Endothelial cell of umbilical vein (primary cell): ENCODE data around the gene IL1RL1. TPM values are rescaled to one million over a fixed set of nuclear protein-coding genes. Genes with fewer than 3 reads are reported as not detected.
A peak's percentile ranks its signal among the peaks of the same experiment; 100 is the strongest.

Experiments
- BruUV-seq: library from RNA; stranded (reverse); fragments of 400-500 nt; replicated peaks from 2 replicates; lab custom pipeline; 2021; lab: Mats Ljungman, UMichigan
- CTCF ChIA-PET: fragments of 300-600, 350-600 bp; sonication (Branson Sonifier 250); formaldehyde crosslinking; loops from one replicate; lab custom pipeline; 2021; ENCODE audit warnings: antibody characterized with exemption, inconsistent platforms; lab: Charles Lee
- POLR2A ChIA-PET: fragments of 300-600, 350-600 bp; sonication (Branson Sonifier 250); formaldehyde crosslinking; loops from one replicate; lab custom pipeline; 2021; ENCODE audit warnings: antibody characterized with exemption, inconsistent platforms; lab: Charles Lee
- DNase-seq: peaks from one replicate; pipeline ENCODE4 v3.0.0-alpha.2; 2011; ENCODE audit warnings: low read depth, low spot score
- FAIRE-seq: peaks from 2 replicates; lab custom pipeline; 2011; peaks lifted over from hg19 to GRCh38; lab: Jason Lieb, UNC
- H2AFZ ChIP-seq: 2 replicates; pipeline ENCODE4 v1.6.0; 2012; ENCODE audit warnings: low read depth, low read length, control low read depth, inconsistent platforms
- H3K27ac ChIP-seq: 2 replicates; pipeline ENCODE4 v1.5.1; 2011; ENCODE audit warnings: low read depth, mild to moderate bottlenecking, control low read depth, low read length, moderate library complexity; ENCODE audit not compliant: insufficient read depth
- H3K27me3 ChIP-seq, 2 experiments: 2 replicates each; pipeline versions ENCODE4 v1.6.0 to v1.6.1; 2011; ENCODE audit warnings: low read length in 2 of 2, mixed read lengths in 1 of 2; ENCODE audit not compliant: control insufficient read depth in 2 of 2, insufficient read depth in 2 of 2
- H3K36me3 ChIP-seq, 2 experiments: 2 replicates in 1 of 2; 3 replicates in 1 of 2; pipeline ENCODE4 v1.5.1; 2011; ENCODE audit warnings: low read length in 2 of 2, mild to moderate bottlenecking in 1 of 2, moderate library complexity in 1 of 2; ENCODE audit not compliant: control insufficient read depth in 2 of 2, insufficient read depth in 2 of 2; ENCODE audit errors: extremely low read depth in 1 of 2
- H3K4me1 ChIP-seq: 3 replicates; pipeline ENCODE4 v1.5.1; 2011; ENCODE audit warnings: mild to moderate bottlenecking, low read length; ENCODE audit not compliant: control insufficient read depth, insufficient read depth; ENCODE audit errors: extremely low read depth
- H3K4me2 ChIP-seq: 2 replicates; pipeline ENCODE4 v1.6.1; 2011; ENCODE audit warnings: low read length, control low read depth, mixed read lengths; ENCODE audit not compliant: insufficient read depth
- H3K4me3 ChIP-seq, 3 experiments: fragments of 200-600 bp in 1 of 3; sonication (generic), shearing (Covaris generic) in 1 of 3; replicated peaks in 1 of 3; 2 replicates each; pipeline ENCODE4 v1.5.1; 2011 to 2016; ENCODE audit warnings: control low read depth in 3 of 3, low read length in 3 of 3, mild to moderate bottlenecking in 2 of 3, inconsistent platforms in 1 of 3, low read depth in 1 of 3, moderate library complexity in 1 of 3; ENCODE audit not compliant: insufficient read depth in 1 of 3
- H3K79me2 ChIP-seq: 2 replicates; pipeline ENCODE4 v1.6.0; 2012; ENCODE audit warnings: low read length, inconsistent platforms; ENCODE audit not compliant: control insufficient read depth, insufficient read depth
- H3K9ac ChIP-seq: replicated peaks from 2 replicates; pipeline ENCODE3; 2011; ENCODE audit warnings: low read length, control low read depth; ENCODE audit not compliant: insufficient read depth; ENCODE audit errors: extremely low read depth
- H3K9me1 ChIP-seq: replicated peaks from 3 replicates; pipeline ENCODE4 v1.6.0; 2011; ENCODE audit warnings: mild to moderate bottlenecking, low read length; ENCODE audit not compliant: control insufficient read depth, insufficient read depth; ENCODE audit errors: extremely low read depth
- H3K9me3 ChIP-seq: replicated peaks from 2 replicates; pipeline ENCODE4 v1.5.1; 2012; ENCODE audit warnings: low read length, inconsistent platforms; ENCODE audit not compliant: control insufficient read depth, insufficient read depth
- H4K20me1 ChIP-seq: replicated peaks from 2 replicates; pipeline ENCODE3; 2011; ENCODE audit warnings: mild to moderate bottlenecking, low read length; ENCODE audit not compliant: control insufficient read depth, insufficient read depth; ENCODE audit errors: extremely low read depth
- EZH2 ChIP-seq: IDR thresholded peaks from 2 replicates; pipeline ENCODE4 v1.6.1; 2012; ENCODE audit warnings: borderline replicate concordance, low read depth, mild to moderate bottlenecking, moderate library complexity, low read length, inconsistent platforms; ENCODE audit not compliant: severe bottlenecking
- FOS ChIP-seq: IDR thresholded peaks from 2 replicates; pipeline ENCODE4 v1.6.1; 2011; ENCODE audit warnings: mild to moderate bottlenecking, low read length, moderate library complexity, borderline replicate concordance; ENCODE audit not compliant: insufficient read depth
- GATA2 ChIP-seq: IDR thresholded peaks from 2 replicates; pipeline ENCODE4 v1.7.0; 2011; ENCODE audit warnings: low read depth, mild to moderate bottlenecking, moderate library complexity, mixed read lengths, low read length; ENCODE audit not compliant: insufficient read length, insufficient read depth
- JUN ChIP-seq: IDR thresholded peaks from 2 replicates; pipeline ENCODE4 v1.6.1; 2011; ENCODE audit warnings: borderline replicate concordance, low read depth; ENCODE audit not compliant: insufficient read length, insufficient read depth
- MYC ChIP-seq: IDR thresholded peaks from one replicate; pipeline ENCODE4 v1.6.1; 2011; ENCODE audit warnings: mild to moderate bottlenecking, low read depth, low read length
- POLR2AphosphoS5 ChIP-seq: IDR thresholded peaks from 2 replicates; pipeline ENCODE4 v1.6.1; 2012; ENCODE audit warnings: low read depth, mild to moderate bottlenecking, control low read depth, low read length, moderate library complexity; ENCODE audit not compliant: insufficient read depth
- dilution Hi-C: fragments of 300-500 bp; cut with MboI; formaldehyde crosslinking; loops from one replicate; pipeline ENCODE4 v1.15.0; 2019; ENCODE audit warnings: low sequenced_read_pairs; ENCODE audit not compliant: extremely low pct_ligation_motif_present
- intact Hi-C: fragments of 100-400 bp; cut with micrococcal nuclease; formaldehyde crosslinking; loops from one replicate; pipeline ENCODE4 v1.10.0; 2022
- polyA plus RNA-seq, 4 experiments: library from polyadenylated mRNA; depleted of rRNA in 3 of 4; stranded (reverse) in 3 of 4; unstranded in 1 of 4; fragments of >200 nt; gene quantifications; 2 replicates each; pipeline versions ENCODE4 v1.2.1 to v1.2.3, GENCODE V29; 2011 to 2012; ENCODE audit warnings: missing spikeins in 1 of 4
- total RNA-seq: library from RNA; stranded (reverse); gene quantifications from 2 replicates; pipeline ENCODE4 v1.2.3, GENCODE V29; 2021
- TF ChIP-seq, protein P1 (sequence below), 2 donors: IDR thresholded peaks; 1 replicate in 1 of 2; 2 replicates in 1 of 2; pipeline ENCODE4 v1.5.1; 2011; ENCODE audit warnings: low read length in 2 of 2, mild to moderate bottlenecking in 2 of 2, moderate library complexity in 2 of 2, control low read depth in 1 of 2, inconsistent platforms in 1 of 2, low read depth in 1 of 2; ENCODE audit not compliant: insufficient read depth in 1 of 2; ENCODE audit errors: extremely low read depth in 1 of 2
- TF ChIP-seq, protein P2 (sequence below): IDR thresholded peaks from 2 replicates; pipeline ENCODE4 v1.6.1; 2011; ENCODE audit not compliant: insufficient read depth, insufficient read length

IL1RL1 gene
- total and polyA plus RNA-seq, 2 donors (not counting 3 experiments of a cell fraction or from before 2014, with no cell fraction given), result 32.2 to 44.0 TPM

DNA sequence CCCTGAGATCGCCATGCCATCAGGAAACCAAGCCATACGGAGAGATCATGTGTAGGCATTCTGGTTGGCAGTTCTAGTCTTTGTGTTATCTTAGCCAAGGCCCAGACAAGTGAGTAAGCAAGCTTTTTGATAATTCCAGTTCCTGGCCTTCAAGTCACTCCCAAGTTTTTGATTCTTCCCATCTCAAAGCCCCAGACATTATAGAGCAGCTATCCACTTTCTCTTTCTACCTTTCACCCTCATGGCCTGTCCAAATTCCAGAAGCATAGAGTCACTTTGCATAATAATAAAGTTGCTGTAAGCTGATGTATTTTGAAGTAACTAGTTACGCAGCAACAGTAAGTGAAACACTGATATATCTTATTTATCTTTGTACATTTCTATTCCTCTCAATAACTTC, 26.8 kb upstream of the IL1RL1 start:
- POLR2A ChIA-PET, result no interaction called here

More for the DNA sequence above, 26.8 kb upstream of the IL1RL1 start:
- no peaks in the 10 kb centered on the region for H4K20me1 ChIP-seq
- H3K9ac ChIP-seq, result no peak overlapping the region
- H3K4me2 ChIP-seq, result no peak overlapping the region
- TF ChIP-seq FOS, result no peak
- TF ChIP-seq MYC, result no peak
- TF ChIP-seq, protein P1, sequence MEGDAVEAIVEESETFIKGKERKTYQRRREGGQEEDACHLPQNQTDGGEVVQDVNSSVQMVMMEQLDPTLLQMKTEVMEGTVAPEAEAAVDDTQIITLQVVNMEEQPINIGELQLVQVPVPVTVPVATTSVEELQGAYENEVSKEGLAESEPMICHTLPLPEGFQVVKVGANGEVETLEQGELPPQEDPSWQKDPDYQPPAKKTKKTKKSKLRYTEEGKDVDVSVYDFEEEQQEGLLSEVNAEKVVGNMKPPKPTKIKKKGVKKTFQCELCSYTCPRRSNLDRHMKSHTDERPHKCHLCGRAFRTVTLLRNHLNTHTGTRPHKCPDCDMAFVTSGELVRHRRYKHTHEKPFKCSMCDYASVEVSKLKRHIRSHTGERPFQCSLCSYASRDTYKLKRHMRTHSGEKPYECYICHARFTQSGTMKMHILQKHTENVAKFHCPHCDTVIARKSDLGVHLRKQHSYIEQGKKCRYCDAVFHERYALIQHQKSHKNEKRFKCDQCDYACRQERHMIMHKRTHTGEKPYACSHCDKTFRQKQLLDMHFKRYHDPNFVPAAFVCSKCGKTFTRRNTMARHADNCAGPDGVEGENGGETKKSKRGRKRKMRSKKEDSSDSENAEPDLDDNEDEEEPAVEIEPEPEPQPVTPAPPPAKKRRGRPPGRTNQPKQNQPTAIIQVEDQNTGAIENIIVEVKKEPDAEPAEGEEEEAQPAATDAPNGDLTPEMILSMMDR (IDR thresholded peaks at IDR 0.05; ENCODE audit: extremely low read depth in 1 of 2, insufficient read depth in 1 of 2, low read depth in 1 of 2, low read length in 2 of 2), result no peak
- no peak for TF ChIP-seq GATA2
- TF ChIP-seq, protein P2, sequence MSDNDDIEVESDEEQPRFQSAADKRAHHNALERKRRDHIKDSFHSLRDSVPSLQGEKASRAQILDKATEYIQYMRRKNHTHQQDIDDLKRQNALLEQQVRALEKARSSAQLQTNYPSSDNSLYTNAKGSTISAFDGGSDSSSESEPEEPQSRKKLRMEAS, result no peak
- no peak for TF ChIP-seq JUN
- TF ChIP-seq POLR2AphosphoS5, result no peak
- TF ChIP-seq EZH2, result no peak
- H3K79me2 ChIP-seq, result no peaks in the 10 kb centered on the region
- intact Hi-C loops, result no loop called here
- FAIRE-seq, result peak; percentile 12
- no peaks in the 10 kb centered on the region for H3K27me3 ChIP-seq
- no peaks in the 10 kb centered on the region for H3K4me1 ChIP-seq
- DNase-seq, result no peak
- dilution Hi-C loops, result no loop called here
- H3K4me3 ChIP-seq, result no peak overlapping the region
- CTCF ChIA-PET, result interaction anchor here (0.6 to 2.2 kb wide), 3 partner anchors 16 to 44 kb away, joined by 3 to 7 read pairs (median 3); no protein-coding TSS in a partner anchor
- BruUV-seq, result no TSS peak
- no peaks in the 10 kb centered on the region for H3K9me3 ChIP-seq
- no peaks in the 10 kb centered on the region for H3K9me1 ChIP-seq
- no peaks in the 10 kb centered on the region for H3K36me3 ChIP-seq
- H2AFZ ChIP-seq, result no peak overlapping the region
- H3K27ac ChIP-seq, result no peak overlapping the region
